Measurements from ENCODE around the gene ASTN2.

DNA sequence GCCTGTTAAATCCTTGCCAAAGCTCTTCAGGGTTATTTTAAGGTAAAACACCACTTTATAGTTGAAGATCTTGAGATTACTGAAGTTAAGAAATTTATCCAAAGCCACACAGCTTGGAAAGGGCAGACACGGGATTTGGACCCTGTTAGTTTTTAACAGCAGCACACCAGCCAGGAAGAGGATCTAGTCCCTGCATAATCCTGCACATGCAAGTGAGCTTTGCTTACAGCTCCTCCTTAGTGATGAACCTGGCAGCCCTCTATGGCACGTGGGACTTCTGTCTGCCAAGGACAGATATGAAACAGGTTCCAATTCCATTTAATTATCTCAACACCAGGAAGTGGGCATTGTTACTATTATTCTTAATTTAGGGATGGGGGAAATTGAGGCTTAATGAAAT is 619.0 kb downstream of the ASTN2 start:
- TF ChIP-seq, protein P1, sequence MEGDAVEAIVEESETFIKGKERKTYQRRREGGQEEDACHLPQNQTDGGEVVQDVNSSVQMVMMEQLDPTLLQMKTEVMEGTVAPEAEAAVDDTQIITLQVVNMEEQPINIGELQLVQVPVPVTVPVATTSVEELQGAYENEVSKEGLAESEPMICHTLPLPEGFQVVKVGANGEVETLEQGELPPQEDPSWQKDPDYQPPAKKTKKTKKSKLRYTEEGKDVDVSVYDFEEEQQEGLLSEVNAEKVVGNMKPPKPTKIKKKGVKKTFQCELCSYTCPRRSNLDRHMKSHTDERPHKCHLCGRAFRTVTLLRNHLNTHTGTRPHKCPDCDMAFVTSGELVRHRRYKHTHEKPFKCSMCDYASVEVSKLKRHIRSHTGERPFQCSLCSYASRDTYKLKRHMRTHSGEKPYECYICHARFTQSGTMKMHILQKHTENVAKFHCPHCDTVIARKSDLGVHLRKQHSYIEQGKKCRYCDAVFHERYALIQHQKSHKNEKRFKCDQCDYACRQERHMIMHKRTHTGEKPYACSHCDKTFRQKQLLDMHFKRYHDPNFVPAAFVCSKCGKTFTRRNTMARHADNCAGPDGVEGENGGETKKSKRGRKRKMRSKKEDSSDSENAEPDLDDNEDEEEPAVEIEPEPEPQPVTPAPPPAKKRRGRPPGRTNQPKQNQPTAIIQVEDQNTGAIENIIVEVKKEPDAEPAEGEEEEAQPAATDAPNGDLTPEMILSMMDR (IDR thresholded peaks at IDR 0.05), result no peak
- no peak for TF ChIP-seq POLR2AphosphoS5 (IDR thresholded peaks at IDR 0.05)

All from prostate gland (tissue), 2 donors.